Stomach (tissue), 9 donors: ENCODE results near the gene ABCA7. TPM values are rescaled to one million over a fixed set of nuclear protein-coding genes. Genes with fewer than 3 reads are reported as not detected.
"Not testable (repeated sequence)": the region's sequence is repeated elsewhere in the genome, so short reads cannot be mapped to it uniquely, and the experiment has no call there.

ENCODE experiments used
- DNase-seq, 2 donors: peaks; one replicate each; pipeline versions ENCODE4 v3.0.0 to v3.0.0-alpha.2; 2013 to 2019
- H3K27ac ChIP-seq, 5 donors: fragments of 200-600 bp in 4 of 5; sonication (generic) in 4 of 5; one replicate each; pipeline ENCODE4 v1.5.1; 2013 to 2019; ENCODE audit warnings: mild to moderate bottlenecking in 1 of 5, moderate library complexity in 1 of 5
- H3K27me3 ChIP-seq, 3 donors: fragments of 200-600 bp; sonication (generic); one replicate each; pipeline ENCODE4 v1.5.1; 2017 to 2019; ENCODE audit warnings: mixed run types in 1 of 3
- H3K36me3 ChIP-seq, 4 donors: fragments of 200-600 bp; sonication (generic); 1 replicate in 3 of 4; 2 replicates in 1 of 4; pipeline ENCODE4 v1.5.1; 2016 to 2019
- H3K4me1 ChIP-seq, 4 donors: fragments of 200-600 bp; sonication (generic); one replicate each; pipeline ENCODE4 v1.5.1; 2016 to 2019
- H3K4me3 ChIP-seq, 4 donors: fragments of 200-600 bp; sonication (generic) in 3 of 4; one replicate each; pipeline ENCODE4 v1.5.1; 2016 to 2019; ENCODE audit warnings: mild to moderate bottlenecking in 1 of 4
- H3K9me3 ChIP-seq, 4 donors: fragments of 200-600 bp; sonication (generic); one replicate each; pipeline ENCODE4 v1.5.1; 2016 to 2019
- EP300 ChIP-seq: sonication (generic); formaldehyde crosslinking; IDR thresholded peaks from one replicate; pipeline ENCODE4 v1.6.1; 2017; ENCODE audit warnings: antibody characterized with exemption
- POLR2A ChIP-seq, 4 donors: fragments of 450-650 bp; IDR thresholded peaks; one replicate each; pipeline ENCODE4 v1.6.1; 2016; ENCODE audit warnings: antibody characterized with exemption in 4 of 4, control low read depth in 2 of 4, mild to moderate bottlenecking in 1 of 4, moderate library complexity in 1 of 4
- POLR2AphosphoS5 ChIP-seq, 3 donors: sonication (generic); formaldehyde crosslinking; IDR thresholded peaks; one replicate each; pipeline ENCODE4 v1.6.1; 2016; ENCODE audit warnings: antibody characterized with exemption in 3 of 3
- WGBS, 5 donors: extraction: QIAGEN DNeasy Blood & Tissue Kit in 3 of 5; methylation state at CpG; one replicate each; pipeline versions ENCODE4 v1.1.5 to v1.1.7; 2013 to 2018; 5-methylcytosine and 5-hydroxymethylcytosine counted together
- intact Hi-C: fragments of 100-400 bp; cut with DNase I; formaldehyde crosslinking; loops from one replicate; pipeline ENCODE4 v1.15.1; 2023; ENCODE audit warnings: low total_unique reads
- polyA plus RNA-seq, 3 donors: library from polyadenylated mRNA; stranded (reverse); fragments of 200-250 nt; gene quantifications; one replicate each; pipeline ENCODE4 v1.2.3, GENCODE V29; 2013
- small RNA-seq, 4 donors: library from RNA; depleted of rRNA; stranded (forward); fragments of <200 nt; gene quantifications; one replicate each; pipeline ENCODE3, GENCODE V24; 2016
- total RNA-seq, 5 donors: library from RNA; depleted of rRNA; stranded (reverse); fragments of >200 nt; gene quantifications; one replicate each; pipeline versions ENCODE4 v1.1.0 to v1.2.3, GENCODE V29; 2014 to 2016
- TF ChIP-seq, protein P1 (sequence below), 7 experiments: fragments of 450-650 bp in 4 of 7; fragments of 200-600 bp in 3 of 7; sonication (generic) in 3 of 7; IDR thresholded peaks; one replicate each; pipeline ENCODE4 v1.5.1; 2016 to 2019; ENCODE audit warnings: antibody characterized with exemption in 7 of 7, control low read depth in 2 of 7, mild to moderate bottlenecking in 1 of 7
- donor health status: healthy with polysubstance abuse.
- donor health status: Bipolar disorder and iron deficiency.
- donor health status: healthy.

The ABCA7 gene
- total and polyA plus RNA-seq, 8 donors: 5.1 to 144 (median 34.7) TPM

DNA sequence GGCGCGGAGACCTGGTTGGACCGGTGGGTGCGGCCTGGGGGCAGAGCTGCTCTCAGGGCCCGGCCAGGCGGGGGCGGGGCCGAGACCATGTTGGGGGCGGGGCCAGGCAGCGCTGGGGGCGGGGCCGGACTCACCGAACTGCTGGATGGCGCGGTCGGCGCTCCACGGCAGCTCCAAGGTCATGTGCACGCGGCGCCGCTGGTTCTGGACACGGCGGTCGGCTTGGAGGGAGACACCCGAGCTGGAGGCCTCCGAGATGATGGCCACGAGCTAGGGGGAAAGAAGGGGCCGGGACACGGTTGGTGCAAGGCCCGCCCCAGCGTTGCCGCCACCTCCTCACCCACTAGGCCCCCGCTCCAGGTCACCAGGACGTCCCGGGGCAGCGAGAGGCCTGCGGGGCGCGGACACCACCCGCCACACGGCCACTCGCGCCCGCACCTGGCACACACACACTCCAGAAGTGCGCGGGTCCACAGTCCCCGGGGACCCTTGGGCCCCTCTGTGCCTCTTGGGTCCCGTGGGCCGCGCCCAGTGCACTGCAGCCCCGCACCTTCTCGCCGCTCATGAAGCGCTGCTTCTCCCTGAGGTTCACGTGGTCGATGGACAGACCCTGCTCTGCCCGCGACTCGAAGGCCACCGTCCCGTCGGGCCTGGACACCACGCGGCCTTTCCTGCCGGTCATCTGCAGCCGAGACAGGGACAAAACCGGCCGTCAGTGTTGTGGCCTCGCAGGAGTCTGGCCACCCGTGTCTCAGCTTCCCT lies 72.5 kb downstream of the ABCA7 start:
- peak overlapping the region; percentile 62 to 87 (median 82) for H3K27ac ChIP-seq
- WGBS, 5 donors: 32 to 65% (median 55%) methylated on average over 32 to 71 of the region's 71 CpGs
- peaks cover 24 to 43% (median 33%) of the 10 kb centered on the region in 4 donors for H3K4me1 ChIP-seq
- peak; percentile 90 to 91 for DNase-seq
- TF ChIP-seq, protein P1, sequence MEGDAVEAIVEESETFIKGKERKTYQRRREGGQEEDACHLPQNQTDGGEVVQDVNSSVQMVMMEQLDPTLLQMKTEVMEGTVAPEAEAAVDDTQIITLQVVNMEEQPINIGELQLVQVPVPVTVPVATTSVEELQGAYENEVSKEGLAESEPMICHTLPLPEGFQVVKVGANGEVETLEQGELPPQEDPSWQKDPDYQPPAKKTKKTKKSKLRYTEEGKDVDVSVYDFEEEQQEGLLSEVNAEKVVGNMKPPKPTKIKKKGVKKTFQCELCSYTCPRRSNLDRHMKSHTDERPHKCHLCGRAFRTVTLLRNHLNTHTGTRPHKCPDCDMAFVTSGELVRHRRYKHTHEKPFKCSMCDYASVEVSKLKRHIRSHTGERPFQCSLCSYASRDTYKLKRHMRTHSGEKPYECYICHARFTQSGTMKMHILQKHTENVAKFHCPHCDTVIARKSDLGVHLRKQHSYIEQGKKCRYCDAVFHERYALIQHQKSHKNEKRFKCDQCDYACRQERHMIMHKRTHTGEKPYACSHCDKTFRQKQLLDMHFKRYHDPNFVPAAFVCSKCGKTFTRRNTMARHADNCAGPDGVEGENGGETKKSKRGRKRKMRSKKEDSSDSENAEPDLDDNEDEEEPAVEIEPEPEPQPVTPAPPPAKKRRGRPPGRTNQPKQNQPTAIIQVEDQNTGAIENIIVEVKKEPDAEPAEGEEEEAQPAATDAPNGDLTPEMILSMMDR (IDR thresholded peaks at IDR 0.05): no peak
- TF ChIP-seq POLR2AphosphoS5 (IDR thresholded peaks at IDR 0.05): peak in 1 of 3 donors; percentile 41
- H3K36me3 ChIP-seq: peaks cover 65 to 100% (median 96%) of the 10 kb centered on the region in 4 donors
- H3K4me3 ChIP-seq: peak overlapping the region in 2 of 4 donors; percentile 5 to 29
- intact Hi-C loops: loop anchor here (5.0 kb wide), 1 partner anchor 70 kb away; no protein-coding TSS in a partner anchor
- H3K9me3 ChIP-seq: no peaks in the 10 kb centered on the region
- H3K27me3 ChIP-seq: no peaks in the 10 kb centered on the region

DNA sequence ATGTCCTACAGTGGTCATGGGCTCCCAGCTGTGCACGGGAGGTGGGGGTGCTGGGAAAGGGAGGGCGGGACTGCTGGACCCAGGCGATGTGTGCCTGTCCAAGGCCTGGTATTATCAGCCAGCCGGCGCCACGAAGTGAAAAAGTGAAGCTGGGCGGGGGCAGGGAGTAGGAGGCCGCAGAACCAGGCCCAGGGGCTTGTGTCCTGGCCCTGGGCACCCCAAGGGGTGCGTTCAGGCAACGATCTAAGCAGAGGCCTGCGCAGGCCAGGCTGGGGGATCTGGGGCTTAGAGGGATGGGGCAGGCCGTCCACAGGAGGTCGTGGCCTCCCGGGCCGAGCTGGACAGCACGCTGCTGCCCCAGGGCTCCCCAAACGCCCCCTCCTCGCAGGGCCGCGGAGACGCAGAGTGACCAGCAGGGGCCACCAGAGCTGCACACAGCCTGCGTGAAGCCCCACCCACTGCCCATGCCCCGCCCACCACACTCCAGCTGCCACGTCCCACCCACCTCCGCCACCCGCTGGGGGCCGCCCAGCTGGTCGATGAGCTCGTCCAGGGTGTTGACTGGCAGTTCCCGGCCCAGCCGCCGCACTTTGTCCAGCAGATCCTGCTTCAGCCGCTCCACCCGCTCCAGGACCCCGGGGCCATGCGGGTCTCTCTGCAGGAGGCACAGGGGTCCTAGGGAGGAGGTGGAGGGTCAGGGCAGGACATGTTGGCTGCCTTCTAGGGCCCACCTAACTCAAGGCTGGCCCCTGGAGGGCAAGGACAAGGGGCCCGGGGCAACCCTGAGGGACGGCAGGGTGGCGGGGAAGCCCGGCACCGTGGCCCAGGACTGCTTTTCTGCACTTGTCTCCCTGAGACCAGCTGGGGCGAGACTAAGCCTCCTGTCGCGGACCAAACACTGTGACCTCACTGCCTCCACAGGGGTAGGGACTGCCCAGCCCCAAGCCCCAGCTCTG lies 73.4 kb downstream of the ABCA7 start:
- peak overlapping the region; percentile 25 to 87 (median 82) for H3K27ac ChIP-seq
- intact Hi-C loops: loop anchor here (5.0 kb wide), 1 partner anchor 69 kb away; no protein-coding TSS in a partner anchor
- H3K27me3 ChIP-seq: no peaks in the 10 kb centered on the region
- H3K9me3 ChIP-seq: no peaks in the 10 kb centered on the region
- peaks cover 71 to 100% (median 96%) of the 10 kb centered on the region in 4 donors for H3K36me3 ChIP-seq
- TF ChIP-seq EP300 (no peak), POLR2AphosphoS5 (IDR thresholded peaks at IDR 0.05) (peak; percentile 12 to 78 (median 57)), POLR2A (IDR thresholded peaks at IDR 0.05) (no peak)
- TF ChIP-seq, protein P1 (IDR thresholded peaks at IDR 0.05): peak in 5 of 7 experiments; percentile 83 to 90 (median 86)
- WGBS, 5 donors: 22 to 42% (median 24%) methylated on average over 21 to 44 of the region's 44 CpGs
- peaks cover 24 to 37% (median 30%) of the 10 kb centered on the region in 4 donors for H3K4me1 ChIP-seq
- DNase-seq: peak; percentile 97 to 98
- H3K4me3 ChIP-seq: peak overlapping the region in 2 of 4 donors; percentile 5 to 29

DNA sequence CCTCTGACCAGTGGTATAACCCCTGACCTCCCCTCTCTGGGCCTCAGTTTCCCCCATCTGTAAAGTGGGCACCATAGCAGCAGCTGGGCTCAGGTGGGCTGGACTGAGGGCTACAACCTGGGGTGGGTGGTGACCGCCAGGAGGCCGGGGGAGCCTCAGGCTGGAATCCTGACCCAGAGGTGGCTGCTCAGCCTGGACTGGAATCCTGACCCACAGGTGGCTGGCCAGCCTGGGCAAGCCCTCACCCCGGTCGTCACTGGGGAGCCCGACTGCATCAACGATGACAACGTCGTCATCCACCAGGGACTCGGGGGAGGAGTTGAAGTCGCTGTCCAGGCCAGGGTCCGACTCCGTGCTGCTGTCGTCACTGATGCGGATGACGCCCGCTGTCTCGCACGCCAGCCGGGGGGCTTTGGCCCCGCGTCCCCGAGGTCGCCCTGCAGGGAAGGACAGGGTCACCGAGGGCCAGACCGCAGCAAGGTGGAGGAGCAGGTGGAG lies 74.1 kb downstream of the ABCA7 start:
- peaks cover 72 to 100% (median 96%) of the 10 kb centered on the region in 4 donors for H3K36me3 ChIP-seq
- intact Hi-C loops: loop anchor here (5.0 kb wide), 1 partner anchor 68 kb away; no protein-coding TSS in a partner anchor
- peak overlapping the region; percentile 25 to 87 (median 82) for H3K27ac ChIP-seq
- H3K4me3 ChIP-seq: peak overlapping the region in 2 of 4 donors; percentile 5 to 29
- no peak for DNase-seq
- H3K27me3 ChIP-seq: no peaks in the 10 kb centered on the region
- TF ChIP-seq EP300: no peak
- TF ChIP-seq, protein P1 (IDR thresholded peaks at IDR 0.05): no peak
- no peak for TF ChIP-seq POLR2AphosphoS5 (IDR thresholded peaks at IDR 0.05)
- no peak for TF ChIP-seq POLR2A (IDR thresholded peaks at IDR 0.05)
- H3K9me3 ChIP-seq: no peaks in the 10 kb centered on the region
- H3K4me1 ChIP-seq: peaks cover 24 to 37% (median 30%) of the 10 kb centered on the region in 4 donors
- 91 to 95% (median 93%) methylated on average over 20 to 25 of the region's 25 CpGs for WGBS, 5 donors

DNA sequence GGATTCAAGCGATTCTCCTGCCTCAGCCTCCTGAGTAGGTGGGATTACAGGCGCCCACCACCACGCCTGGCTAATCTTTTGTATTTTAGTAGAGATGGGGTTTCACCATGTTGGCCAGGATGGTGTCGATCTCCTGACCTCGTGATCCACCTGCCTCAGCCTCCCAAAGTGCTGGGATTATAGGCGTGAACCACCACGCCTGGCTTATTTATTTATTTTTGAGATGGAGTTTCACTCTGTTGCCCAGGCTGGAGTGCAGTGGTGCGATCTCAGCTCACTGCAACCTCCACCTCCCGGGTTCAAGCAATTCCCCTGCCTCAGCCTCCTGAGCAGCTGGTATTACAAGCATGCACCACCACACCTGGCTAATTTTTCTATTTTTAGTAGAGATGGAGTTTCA lies 74.8 kb downstream of the ABCA7 start:
- H3K4me3 ChIP-seq, H3K27me3 ChIP-seq, H3K9me3 ChIP-seq, DNase-seq: not testable (repeated sequence)
- peaks cover 72 to 100% (median 96%) of the 10 kb centered on the region in 4 donors for H3K36me3 ChIP-seq
- peak overlapping the region in 2 of 5 donors; percentile 84 to 87 for H3K27ac ChIP-seq
- H3K4me1 ChIP-seq: peaks cover 24 to 37% (median 30%) of the 10 kb centered on the region in 4 donors
- intact Hi-C loops: loop anchor here (5.0 kb wide), 1 partner anchor 68 kb away; no protein-coding TSS in a partner anchor
- WGBS, 5 donors: 92 to 95% (median 93%) methylated on average over 9 of the region's 9 CpGs

Small RNA genes lying within 50 kb of the gene (small RNA-seq; reads per million reads assigned to genes)
- gene RNU6-2: 0 to 0.10 (median 0) reads per million in 4 donors

Other genes with a start within 250 kb of the ABCA7 start
- gene PTBP1, start 242.7 kb upstream of the ABCA7 start, total RNA-seq: 100 to 1,000 TPM in 4 of 5 donors, 10 to 100 TPM in 1; 92.9 to 539 (median 173) TPM
- 10 to 100 TPM; 74.8 to 80.9 (median 74.8) TPM for gene PTBP1, start 242.7 kb upstream of the ABCA7 start, polyA plus RNA-seq
- gene PLPPR3, start 218.2 kb upstream of the ABCA7 start, total RNA-seq: under 1 TPM in 1 of 5 donors, not detected in 4; 0.55 TPM
- under 1 TPM in 1 of 3 donors, not detected in 2; 0.46 TPM for gene PLPPR3, start 218.2 kb upstream of the ABCA7 start, polyA plus RNA-seq
- under 1 TPM in 1 of 5 donors, not detected in 4; 0.55 TPM for gene AZU1, start 212.3 kb upstream of the ABCA7 start, total RNA-seq
- gene AZU1, start 212.3 kb upstream of the ABCA7 start, polyA plus RNA-seq: 1 to 10 TPM in 1 of 3 donors, under 1 TPM in 2; 0.53 to 1.5 (median 1.00) TPM
- 1 to 10 TPM in 1 of 5 donors, not detected in 4; 2.6 TPM for gene PRTN3, start 199.1 kb upstream of the ABCA7 start, total RNA-seq
- gene PRTN3, start 199.1 kb upstream of the ABCA7 start, polyA plus RNA-seq: under 1 TPM in 1 of 3 donors, not detected in 2; 0.15 TPM
- 10 to 100 TPM in 1 of 5 donors, 1 to 10 TPM in 1, not detected in 3; 2.9 to 10.5 TPM for gene ELANE, start 187.8 kb upstream of the ABCA7 start, total RNA-seq
- 1 to 10 TPM in 2 of 3 donors, not detected in 1; 1.1 to 3.4 TPM for gene ELANE, start 187.8 kb upstream of the ABCA7 start, polyA plus RNA-seq
- 1,000 to 10,000 TPM in 1 of 5 donors, 100 to 1,000 TPM in 3, 10 to 100 TPM in 1; 36.6 to 1,275 (median 118) TPM for gene CFD, start 180.4 kb upstream of the ABCA7 start, total RNA-seq
- gene CFD, start 180.4 kb upstream of the ABCA7 start, polyA plus RNA-seq: 100 to 1,000 TPM in 2 of 3 donors, 10 to 100 TPM in 1; 48.7 to 204 (median 140) TPM
- gene MED16, start 146.9 kb upstream of the ABCA7 start, total RNA-seq: 100 to 1,000 TPM in 2 of 5 donors, 10 to 100 TPM in 3; 16.7 to 126 (median 82.1) TPM
- 10 to 100 TPM; 49.0 to 74.0 (median 54.7) TPM for gene MED16, start 146.9 kb upstream of the ABCA7 start, polyA plus RNA-seq
- not detected for gene RNU6-9, start 146.6 kb upstream of the ABCA7 start, total RNA-seq
- gene RNU6-9, start 146.6 kb upstream of the ABCA7 start, polyA plus RNA-seq: not detected
- 10 to 100 TPM in 3 of 5 donors, 1 to 10 TPM in 2; 5.8 to 62.0 (median 29.7) TPM for gene R3HDM4, start 126.9 kb upstream of the ABCA7 start, total RNA-seq
- gene R3HDM4, start 126.9 kb upstream of the ABCA7 start, polyA plus RNA-seq: 10 to 100 TPM; 47.1 to 63.8 (median 60.0) TPM
- not detected for gene KISS1R, start 122.8 kb upstream of the ABCA7 start, total RNA-seq
- gene KISS1R, start 122.8 kb upstream of the ABCA7 start, polyA plus RNA-seq: not detected
- gene ARID3A, start 114.1 kb upstream of the ABCA7 start, total RNA-seq: 10 to 100 TPM in 2 of 5 donors, 1 to 10 TPM in 2, not detected in 1; 1.8 to 23.5 (median 8.6) TPM
- gene ARID3A, start 114.1 kb upstream of the ABCA7 start, polyA plus RNA-seq: 1 to 10 TPM; 1.1 to 4.3 (median 2.1) TPM
- 100 to 1,000 TPM in 2 of 5 donors, 10 to 100 TPM in 3; 19.1 to 410 (median 67.7) TPM for gene WDR18, start 55.8 kb upstream of the ABCA7 start, total RNA-seq
- gene WDR18, start 55.8 kb upstream of the ABCA7 start, polyA plus RNA-seq: 10 to 100 TPM; 44.4 to 81.3 (median 51.9) TPM
- gene GRIN3B, start 39.7 kb upstream of the ABCA7 start, total RNA-seq: not detected
- gene GRIN3B, start 39.7 kb upstream of the ABCA7 start, polyA plus RNA-seq: under 1 TPM in 1 of 3 donors, not detected in 2; 0.03 TPM
- 100 to 1,000 TPM in 4 of 5 donors, 10 to 100 TPM in 1; 59.7 to 536 (median 338) TPM for gene TMEM259, start 19.0 kb upstream of the ABCA7 start, total RNA-seq
- gene TMEM259, start 19.0 kb upstream of the ABCA7 start, polyA plus RNA-seq: 100 to 1,000 TPM in 1 of 3 donors, 10 to 100 TPM in 2; 60.5 to 199 (median 89.2) TPM
- gene RNU6-2, start 18.6 kb upstream of the ABCA7 start, total RNA-seq: not detected
- not detected for gene RNU6-2, start 18.6 kb upstream of the ABCA7 start, polyA plus RNA-seq
- gene CNN2, start 13.5 kb upstream of the ABCA7 start, total RNA-seq: 10 to 100 TPM in 4 of 5 donors, 1 to 10 TPM in 1; 7.0 to 98.5 (median 56.4) TPM
- 10 to 100 TPM; 85.1 to 93.9 (median 91.8) TPM for gene CNN2, start 13.5 kb upstream of the ABCA7 start, polyA plus RNA-seq
- gene ARHGAP45, start 27.1 kb downstream of the ABCA7 start, total RNA-seq: 100 to 1,000 TPM in 1 of 5 donors, 10 to 100 TPM in 4; 14.3 to 211 (median 22.3) TPM
- 10 to 100 TPM; 12.2 to 15.4 (median 14.0) TPM for gene ARHGAP45, start 27.1 kb downstream of the ABCA7 start, polyA plus RNA-seq
- 100 to 1,000 TPM in 1 of 5 donors, 10 to 100 TPM in 4; 24.5 to 361 (median 40.6) TPM for gene POLR2E, start 55.3 kb downstream of the ABCA7 start, total RNA-seq
- 100 to 1,000 TPM; 109 to 128 (median 123) TPM for gene POLR2E, start 55.3 kb downstream of the ABCA7 start, polyA plus RNA-seq
- gene GPX4, start 63.9 kb downstream of the ABCA7 start, total RNA-seq: 100 to 1,000 TPM in 4 of 5 donors, 10 to 100 TPM in 1; 90.0 to 710 (median 158) TPM
- 100 to 1,000 TPM; 433 to 532 (median 509) TPM for gene GPX4, start 63.9 kb downstream of the ABCA7 start, polyA plus RNA-seq
- gene SBNO2, start 134.2 kb downstream of the ABCA7 start, total RNA-seq: 10 to 100 TPM; 19.3 to 74.7 (median 63.5) TPM
- 10 to 100 TPM; 16.3 to 36.1 (median 23.6) TPM for gene SBNO2, start 134.2 kb downstream of the ABCA7 start, polyA plus RNA-seq
- 100 to 1,000 TPM in 1 of 5 donors, 10 to 100 TPM in 4; 55.1 to 368 (median 82.3) TPM for gene STK11, start 165.7 kb downstream of the ABCA7 start, total RNA-seq
- 10 to 100 TPM; 43.1 to 65.3 (median 48.8) TPM for gene STK11, start 165.7 kb downstream of the ABCA7 start, polyA plus RNA-seq
- gene CBARP, start 197.9 kb downstream of the ABCA7 start, total RNA-seq: 1 to 10 TPM in 2 of 5 donors, not detected in 3; 1.3 to 8.9 TPM
- gene CBARP, start 197.9 kb downstream of the ABCA7 start, polyA plus RNA-seq: under 1 TPM in 2 of 3 donors, not detected in 1; 0.19 to 0.28 TPM
- gene ATP5F1D, start 201.6 kb downstream of the ABCA7 start, total RNA-seq: 100 to 1,000 TPM in 2 of 5 donors, 10 to 100 TPM in 3; 26.4 to 905 (median 37.9) TPM
- 100 to 1,000 TPM; 355 to 508 (median 358) TPM for gene ATP5F1D, start 201.6 kb downstream of the ABCA7 start, polyA plus RNA-seq
- gene MIDN, start 208.5 kb downstream of the ABCA7 start, total RNA-seq: 100 to 1,000 TPM in 1 of 5 donors, 10 to 100 TPM in 4; 31.6 to 118 (median 54.6) TPM
- gene MIDN, start 208.5 kb downstream of the ABCA7 start, polyA plus RNA-seq: 10 to 100 TPM; 17.0 to 29.2 (median 21.0) TPM
- gene CIRBP, start 229.2 kb downstream of the ABCA7 start, total RNA-seq: 100 to 1,000 TPM; 250 to 520 (median 327) TPM
- gene CIRBP, start 229.2 kb downstream of the ABCA7 start, polyA plus RNA-seq: 100 to 1,000 TPM; 307 to 686 (median 385) TPM
- gene FAM174C, start 235.4 kb downstream of the ABCA7 start, total RNA-seq: 100 to 1,000 TPM in 2 of 5 donors, 10 to 100 TPM in 2, 1 to 10 TPM in 1; 6.2 to 240 (median 23.7) TPM
- gene FAM174C, start 235.4 kb downstream of the ABCA7 start, polyA plus RNA-seq: 100 to 1,000 TPM in 1 of 3 donors, 10 to 100 TPM in 2; 75.8 to 102 (median 80.3) TPM
- 10 to 100 TPM in 1 of 5 donors, under 1 TPM in 1, not detected in 3; 0.55 to 21.1 TPM for gene EFNA2, start 245.8 kb downstream of the ABCA7 start, total RNA-seq
- under 1 TPM in 1 of 3 donors, not detected in 2; 0.15 TPM for gene EFNA2, start 245.8 kb downstream of the ABCA7 start, polyA plus RNA-seq